CD14-positive monocyte (primary cell): ENCODE results near the gene TEF. TPM values are rescaled to one million over a fixed set of nuclear protein-coding genes. Genes with fewer than 3 reads are reported as not detected.

Experiments
- DNase-seq, 3 donors: peaks; one replicate each; pipeline ENCODE4 v3.0.0-alpha.2; 2011 to 2022
- H2AFZ ChIP-seq: 2 replicates; pipeline ENCODE4 v1.6.0; 2012; ENCODE audit warnings: mild to moderate bottlenecking, low read depth, low read length, inconsistent platforms; ENCODE audit not compliant: insufficient read depth, poor library complexity, severe bottlenecking
- H3K27ac ChIP-seq, 2 donors: 1 replicate in 1 of 2; 2 replicates in 1 of 2; pipeline ENCODE4 v1.5.1; 2012 to 2013; ENCODE audit warnings: low read length in 2 of 2, control low read depth in 1 of 2, inconsistent platforms in 1 of 2, low read depth in 1 of 2, mild to moderate bottlenecking in 1 of 2
- H3K27me3 ChIP-seq, 2 donors: one replicate each; pipeline versions ENCODE4 v1.6.0 to v1.6.1; 2011 to 2013; ENCODE audit warnings: low read length in 2 of 2; ENCODE audit not compliant: control insufficient read depth in 2 of 2, insufficient read depth in 2 of 2
- H3K36me3 ChIP-seq, 2 donors: replicated peaks in 1 of 2; 1 replicate in 1 of 2; 2 replicates in 1 of 2; pipeline versions ENCODE4 v1.5.1 to v1.6.1; 2012 to 2013; ENCODE audit warnings: low read length in 2 of 2, control low read depth in 1 of 2, inconsistent platforms in 1 of 2, mild to moderate bottlenecking in 1 of 2; ENCODE audit not compliant: insufficient read depth in 2 of 2, control insufficient read depth in 1 of 2
- H3K4me1 ChIP-seq, 2 donors: 1 replicate in 1 of 2; 2 replicates in 1 of 2; pipeline versions ENCODE4 v1.5.1 to v1.6.1; 2012 to 2013; ENCODE audit warnings: low read length in 2 of 2, control low read depth in 1 of 2, inconsistent platforms in 1 of 2, mild to moderate bottlenecking in 1 of 2, moderate library complexity in 1 of 2; ENCODE audit not compliant: insufficient read depth in 2 of 2, control insufficient read depth in 1 of 2
- H3K4me2 ChIP-seq: replicated peaks from 2 replicates; pipeline ENCODE3; 2012; ENCODE audit warnings: low read length, moderate library complexity, mild to moderate bottlenecking; ENCODE audit not compliant: poor library complexity, severe bottlenecking; ENCODE audit errors: extremely low read depth
- H3K4me3 ChIP-seq, 3 experiments: fragments of 200-600 bp in 1 of 3; sonication (generic) in 1 of 3; replicated peaks in 1 of 3; 1 replicate in 2 of 3; 2 replicates in 1 of 3; pipeline ENCODE4 v1.5.1; 2011 to 2013; ENCODE audit warnings: low read length in 3 of 3, mild to moderate bottlenecking in 3 of 3, control low read depth in 2 of 3, low read depth in 2 of 3, inconsistent platforms in 1 of 3, moderate library complexity in 1 of 3
- H3K79me2 ChIP-seq: 2 replicates; pipeline ENCODE4 v1.6.0; 2012; ENCODE audit warnings: mild to moderate bottlenecking, control low read depth, inconsistent platforms, low read length, moderate library complexity; ENCODE audit not compliant: insufficient read depth
- H3K9ac ChIP-seq: 2 replicates; pipeline ENCODE4 v1.6.0; 2017; ENCODE audit warnings: low read length, mild to moderate bottlenecking; ENCODE audit not compliant: insufficient read depth, poor library complexity, severe bottlenecking
- H3K9me3 ChIP-seq, 2 donors: replicated peaks in 1 of 2; 1 replicate in 1 of 2; 2 replicates in 1 of 2; pipeline versions ENCODE4 v1.5.1 to v1.6.1; 2012 to 2013; ENCODE audit warnings: low read length in 2 of 2, control low read depth in 1 of 2; ENCODE audit not compliant: control insufficient read depth in 1 of 2, insufficient read depth in 1 of 2
- H4K20me1 ChIP-seq: 2 replicates; pipeline ENCODE4 v1.6.0; 2012; ENCODE audit warnings: mild to moderate bottlenecking, low read length, control low read depth, moderate library complexity; ENCODE audit not compliant: insufficient read depth
- H3K27ac Mint-ChIP-seq, 7 donors: one replicate each; pipeline ENCODE4 v1.8.0; 2020; ENCODE audit warnings: mild to moderate bottlenecking in 7 of 7, mixed read lengths in 7 of 7, moderate library complexity in 6 of 7, inconsistent platforms in 2 of 7
- H3K27me3 Mint-ChIP-seq, 3 donors: one replicate each; pipeline ENCODE4 v1.8.0; 2021 to 2022; ENCODE audit warnings: low read depth in 3 of 3, mild to moderate bottlenecking in 3 of 3, mixed read lengths in 3 of 3, moderate library complexity in 3 of 3, inconsistent platforms in 1 of 3
- H3K36me3 Mint-ChIP-seq, 2 donors: one replicate each; pipeline ENCODE4 v1.8.0; 2020; ENCODE audit warnings: mixed read lengths in 2 of 2, inconsistent platforms in 1 of 2, mild to moderate bottlenecking in 1 of 2
- H3K4me1 Mint-ChIP-seq: one replicate; pipeline ENCODE4 v1.8.0; 2020; ENCODE audit warnings: mild to moderate bottlenecking, mixed read lengths
- H3K4me3 Mint-ChIP-seq, 2 donors: one replicate each; pipeline ENCODE4 v1.8.0; 2020; ENCODE audit warnings: mild to moderate bottlenecking in 2 of 2, mixed read lengths in 2 of 2, moderate library complexity in 1 of 2
- H3K9me3 Mint-ChIP-seq, 7 donors: one replicate each; pipeline ENCODE4 v1.8.0; 2020 to 2022; ENCODE audit warnings: mixed read lengths in 7 of 7, mild to moderate bottlenecking in 6 of 7, moderate library complexity in 6 of 7, inconsistent platforms in 2 of 7
- CTCF ChIP-seq: fragments of 200-600 bp; IDR thresholded peaks from one replicate; pipeline ENCODE4 v1.8.0; 2022; ENCODE audit warnings: antibody characterized with exemption, mild to moderate bottlenecking
- WGBS: methylation state at CpG from one replicate; pipeline ENCODE4 v1.1.5; 2013; ENCODE audit warnings: missing lambda C conversion rate; ENCODE audit not compliant: insufficient coverage; 5-methylcytosine and 5-hydroxymethylcytosine counted together
- intact Hi-C, 2 donors: fragments of 100-400 bp; cut with micrococcal nuclease; formaldehyde crosslinking; loops; one replicate each; pipeline versions ENCODE4 v1.15.0 to v1.15.1; 2023
- polyA plus RNA-seq, 3 donors: library from polyadenylated mRNA; depleted of rRNA in 1 of 3; unstranded in 2 of 3; stranded (reverse) in 1 of 3; fragments of 300-500 nt in 2 of 3; fragments of >200 nt in 1 of 3; fragmentation: Illumina TruSeq in 2 of 3; gene quantifications; 1 replicate in 2 of 3; 2 replicates in 1 of 3; pipeline ENCODE4 v1.2.3, GENCODE V29; 2012 to 2021

TEF gene
- polyA plus RNA-seq, 3 donors = 0.71 to 1.7 (median 1.1) TPM

- H3K9me3 ChIP-seq = no peaks in the 10 kb centered on the region
- peaks cover 12 to 18% of the 10 kb centered on the region in 2 donors for H3K4me1 ChIP-seq
- H4K20me1 ChIP-seq = no peaks in the 10 kb centered on the region
- no peaks in the 10 kb centered on the region for H3K36me3 Mint-ChIP-seq
- peak in 1 of 3 donors; percentile 73 for DNase-seq
- peak overlapping the region; percentile 90 for H3K9ac ChIP-seq
- H3K27me3 ChIP-seq = no peaks in the 10 kb centered on the region
- no peak for TF ChIP-seq CTCF
- H3K4me3 Mint-ChIP-seq = peak overlapping the region; percentile 60 to 62
- H3K9me3 Mint-ChIP-seq = peaks cover 0 to 2% (median 0%) of the 10 kb centered on the region in 7 donors
- peak overlapping the region; percentile 76 for H2AFZ ChIP-seq
- H3K27me3 Mint-ChIP-seq = peaks cover 3 to 9% (median 3%) of the 10 kb centered on the region in 3 donors
- peak overlapping the region; percentile 43 to 85 (median 58) for H3K4me3 ChIP-seq
- no peaks in the 10 kb centered on the region for H3K36me3 ChIP-seq
- peaks cover 17% of the 10 kb centered on the region for H3K4me1 Mint-ChIP-seq
- H3K4me2 ChIP-seq = peak overlapping the region; percentile 82
- 7% methylated on average over 14 of the region's 22 CpGs for WGBS
- intact Hi-C loops = loop anchor here (2.0 to 10.0 kb wide), 3 partner anchors 64 to 94 kb away; partner anchors contain the start of genes TOB2 (in 2 of the 2), ACO2 (in 1 of the 2), PHF5A (in 1 of the 2) and RANGAP1 (in 1 of the 2)
- peak overlapping the region in 5 of 7 donors; percentile 76 to 93 (median 82) for H3K27ac Mint-ChIP-seq
- peak overlapping the region; percentile 65 to 90 for H3K27ac ChIP-seq
- H3K79me2 ChIP-seq = no peaks in the 10 kb centered on the region
Observed at GRCh38 chr22:41380993-41381328, 781 bp upstream of the TEF start.

- Mint-ChIP-seq H3K9me3 (peaks cover 0 to 2% (median 0%) of the 10 kb centered on the region in 7 donors), H3K27ac (peak overlapping the region; percentile 62 to 93 (median 87)), H3K4me3 (peak overlapping the region; percentile 80 to 83), H3K27me3 (peaks cover 3 to 7% (median 3%) of the 10 kb centered on the region in 3 donors), H3K4me1 (peaks cover 18% of the 10 kb centered on the region), H3K36me3 (no peaks in the 10 kb centered on the region)
- Histone ChIP-seq H3K4me3 (peak overlapping the region; percentile 54 to 85 (median 70)), H3K9ac (peak overlapping the region; percentile 90), H2AFZ (peak overlapping the region; percentile 86), H3K4me1 (peaks cover 12 to 18% of the 10 kb centered on the region in 2 donors), H3K27ac (peak overlapping the region; percentile 87 to 90), H3K4me2 (peak overlapping the region; percentile 82), H3K27me3 (no peaks in the 10 kb centered on the region), H3K9me3 (no peaks in the 10 kb centered on the region), H4K20me1 (no peaks in the 10 kb centered on the region), H3K36me3 (no peaks in the 10 kb centered on the region), H3K79me2 (no peaks in the 10 kb centered on the region)
- DNase-seq = peak; percentile 7 to 48 (median 37)
- intact Hi-C loops = loop anchor here (5.0 to 10.0 kb wide), 2 partner anchors 63 to 95 kb away; partner anchors contain the start of genes TOB2 (in 2 of the 2) and RANGAP1 (in 1 of the 2)
- no peak for TF ChIP-seq CTCF
- WGBS = 0% methylated on average over 20 of the region's 35 CpGs
Observed at GRCh38 chr22:41382098-41382578, 396 bp downstream of the TEF start.
